H1 (cell line): Measurements from ENCODE around the gene GABARAPL2. TPM values are rescaled to one million over a fixed set of nuclear protein-coding genes. Genes with fewer than 3 reads are reported as not detected.

Experiments used
- BACH1 ChIP-seq: IDR thresholded peaks from 2 replicates; pipeline ENCODE4 v1.6.1; 2012; ENCODE audit warnings: low read length, improper control_type of control experiment
- HDAC2 ChIP-seq, 2 experiments: fragments of 300-600 bp in 1 of 2; sonication (generic) in 1 of 2; IDR thresholded peaks; 2 replicates each; pipeline ENCODE4 v1.6.1; 2011 to 2012; ENCODE audit warnings: low read depth in 2 of 2, low read length in 2 of 2, mild to moderate bottlenecking in 2 of 2, moderate library complexity in 2 of 2, borderline replicate concordance in 1 of 2, inconsistent platforms in 1 of 2
- PHF8 ChIP-seq: fragments of 200-600 bp; sonication (generic); conservative IDR thresholded peaks from 2 replicates; pipeline ENCODE4 v1.7.1; 2012; ENCODE audit warnings: low read depth, mild to moderate bottlenecking, inconsistent platforms, low read length, moderate library complexity
- RNF2 ChIP-seq: fragments of 200-900, 300-1000 bp; sonication (generic); IDR thresholded peaks from 2 replicates; pipeline ENCODE4 v1.7.1; 2016; ENCODE audit warnings: borderline replicate concordance, low read depth, mild to moderate bottlenecking, antibody characterized with exemption, low read length; ENCODE audit not compliant: poor library complexity, severe bottlenecking; ENCODE audit errors: missing control alignments
- polyA plus RNA-seq, 7 experiments: library from polyadenylated mRNA; depleted of rRNA in 3 of 7; stranded (reverse) in 5 of 7; unstranded in 2 of 7; fragments of >200 nt in 5 of 7; fragments of 200-250 nt in 2 of 7; gene quantifications; 1 replicate in 5 of 7; 2 replicates in 1 of 7; 4 replicates in 1 of 7; pipeline versions ENCODE4 v1.2.1 to v1.2.3, GENCODE V29; 2011 to 2013; ENCODE audit warnings: missing spikeins in 2 of 7, mixed read lengths in 2 of 7
- total RNA-seq: library from RNA; stranded (reverse); fragmentation: NEBNext Ultra II Directional; extraction: Animal tissue kit (Norgen Biotek cat#: 25700); gene quantifications from 2 replicates; pipeline ENCODE4 v1.2.1, GENCODE V29; 2021
- TF ChIP-seq, protein P1 (sequence below): fragments of 300-600 bp; sonication (generic); IDR thresholded peaks from 2 replicates; pipeline ENCODE4 v1.7.1; 2012; ENCODE audit warnings: low read length, moderate library complexity, mild to moderate bottlenecking, inconsistent platforms; ENCODE audit not compliant: insufficient replicate concordance
- TF ChIP-seq, protein P2 (sequence below), 3 experiments: IDR thresholded peaks; 1 replicate in 2 of 3; 2 replicates in 1 of 3; pipeline versions ENCODE4 v1.5.1 to v1.6.1; 2011; ENCODE audit warnings: low read length in 3 of 3, mild to moderate bottlenecking in 3 of 3, inconsistent platforms in 2 of 3, low read depth in 1 of 3, moderate library complexity in 1 of 3; ENCODE audit not compliant: insufficient read depth in 1 of 3; ENCODE audit errors: control extremely low read depth in 1 of 3

GABARAPL2 gene
- total and polyA plus RNA-seq, 2 of the 8 experiments (the other 6 are each of a cell fraction or from before 2014, with no cell fraction given) = 65.8 to 71.3 TPM

DNA sequence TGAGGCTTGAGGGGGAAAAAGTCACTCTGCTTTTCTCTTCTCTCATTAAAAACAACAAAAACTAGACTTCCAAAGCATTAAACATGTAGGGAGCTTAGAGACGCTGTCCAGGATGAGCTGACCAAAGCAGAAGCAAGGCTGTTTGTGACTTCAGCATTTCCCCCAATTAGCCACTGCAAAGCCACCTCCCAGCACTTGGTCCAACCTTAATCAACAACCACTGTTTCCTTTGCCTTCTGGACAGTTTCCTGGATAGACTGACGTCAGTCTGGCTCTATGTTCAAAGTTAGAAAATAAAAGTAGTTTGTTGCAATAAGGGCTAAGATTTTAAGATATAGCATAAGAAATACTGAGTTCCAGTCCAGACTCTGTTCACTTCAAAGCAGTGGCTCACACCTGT is 13.2 kb upstream of the GABARAPL2 start (continued):
- TF ChIP-seq, protein P1, sequence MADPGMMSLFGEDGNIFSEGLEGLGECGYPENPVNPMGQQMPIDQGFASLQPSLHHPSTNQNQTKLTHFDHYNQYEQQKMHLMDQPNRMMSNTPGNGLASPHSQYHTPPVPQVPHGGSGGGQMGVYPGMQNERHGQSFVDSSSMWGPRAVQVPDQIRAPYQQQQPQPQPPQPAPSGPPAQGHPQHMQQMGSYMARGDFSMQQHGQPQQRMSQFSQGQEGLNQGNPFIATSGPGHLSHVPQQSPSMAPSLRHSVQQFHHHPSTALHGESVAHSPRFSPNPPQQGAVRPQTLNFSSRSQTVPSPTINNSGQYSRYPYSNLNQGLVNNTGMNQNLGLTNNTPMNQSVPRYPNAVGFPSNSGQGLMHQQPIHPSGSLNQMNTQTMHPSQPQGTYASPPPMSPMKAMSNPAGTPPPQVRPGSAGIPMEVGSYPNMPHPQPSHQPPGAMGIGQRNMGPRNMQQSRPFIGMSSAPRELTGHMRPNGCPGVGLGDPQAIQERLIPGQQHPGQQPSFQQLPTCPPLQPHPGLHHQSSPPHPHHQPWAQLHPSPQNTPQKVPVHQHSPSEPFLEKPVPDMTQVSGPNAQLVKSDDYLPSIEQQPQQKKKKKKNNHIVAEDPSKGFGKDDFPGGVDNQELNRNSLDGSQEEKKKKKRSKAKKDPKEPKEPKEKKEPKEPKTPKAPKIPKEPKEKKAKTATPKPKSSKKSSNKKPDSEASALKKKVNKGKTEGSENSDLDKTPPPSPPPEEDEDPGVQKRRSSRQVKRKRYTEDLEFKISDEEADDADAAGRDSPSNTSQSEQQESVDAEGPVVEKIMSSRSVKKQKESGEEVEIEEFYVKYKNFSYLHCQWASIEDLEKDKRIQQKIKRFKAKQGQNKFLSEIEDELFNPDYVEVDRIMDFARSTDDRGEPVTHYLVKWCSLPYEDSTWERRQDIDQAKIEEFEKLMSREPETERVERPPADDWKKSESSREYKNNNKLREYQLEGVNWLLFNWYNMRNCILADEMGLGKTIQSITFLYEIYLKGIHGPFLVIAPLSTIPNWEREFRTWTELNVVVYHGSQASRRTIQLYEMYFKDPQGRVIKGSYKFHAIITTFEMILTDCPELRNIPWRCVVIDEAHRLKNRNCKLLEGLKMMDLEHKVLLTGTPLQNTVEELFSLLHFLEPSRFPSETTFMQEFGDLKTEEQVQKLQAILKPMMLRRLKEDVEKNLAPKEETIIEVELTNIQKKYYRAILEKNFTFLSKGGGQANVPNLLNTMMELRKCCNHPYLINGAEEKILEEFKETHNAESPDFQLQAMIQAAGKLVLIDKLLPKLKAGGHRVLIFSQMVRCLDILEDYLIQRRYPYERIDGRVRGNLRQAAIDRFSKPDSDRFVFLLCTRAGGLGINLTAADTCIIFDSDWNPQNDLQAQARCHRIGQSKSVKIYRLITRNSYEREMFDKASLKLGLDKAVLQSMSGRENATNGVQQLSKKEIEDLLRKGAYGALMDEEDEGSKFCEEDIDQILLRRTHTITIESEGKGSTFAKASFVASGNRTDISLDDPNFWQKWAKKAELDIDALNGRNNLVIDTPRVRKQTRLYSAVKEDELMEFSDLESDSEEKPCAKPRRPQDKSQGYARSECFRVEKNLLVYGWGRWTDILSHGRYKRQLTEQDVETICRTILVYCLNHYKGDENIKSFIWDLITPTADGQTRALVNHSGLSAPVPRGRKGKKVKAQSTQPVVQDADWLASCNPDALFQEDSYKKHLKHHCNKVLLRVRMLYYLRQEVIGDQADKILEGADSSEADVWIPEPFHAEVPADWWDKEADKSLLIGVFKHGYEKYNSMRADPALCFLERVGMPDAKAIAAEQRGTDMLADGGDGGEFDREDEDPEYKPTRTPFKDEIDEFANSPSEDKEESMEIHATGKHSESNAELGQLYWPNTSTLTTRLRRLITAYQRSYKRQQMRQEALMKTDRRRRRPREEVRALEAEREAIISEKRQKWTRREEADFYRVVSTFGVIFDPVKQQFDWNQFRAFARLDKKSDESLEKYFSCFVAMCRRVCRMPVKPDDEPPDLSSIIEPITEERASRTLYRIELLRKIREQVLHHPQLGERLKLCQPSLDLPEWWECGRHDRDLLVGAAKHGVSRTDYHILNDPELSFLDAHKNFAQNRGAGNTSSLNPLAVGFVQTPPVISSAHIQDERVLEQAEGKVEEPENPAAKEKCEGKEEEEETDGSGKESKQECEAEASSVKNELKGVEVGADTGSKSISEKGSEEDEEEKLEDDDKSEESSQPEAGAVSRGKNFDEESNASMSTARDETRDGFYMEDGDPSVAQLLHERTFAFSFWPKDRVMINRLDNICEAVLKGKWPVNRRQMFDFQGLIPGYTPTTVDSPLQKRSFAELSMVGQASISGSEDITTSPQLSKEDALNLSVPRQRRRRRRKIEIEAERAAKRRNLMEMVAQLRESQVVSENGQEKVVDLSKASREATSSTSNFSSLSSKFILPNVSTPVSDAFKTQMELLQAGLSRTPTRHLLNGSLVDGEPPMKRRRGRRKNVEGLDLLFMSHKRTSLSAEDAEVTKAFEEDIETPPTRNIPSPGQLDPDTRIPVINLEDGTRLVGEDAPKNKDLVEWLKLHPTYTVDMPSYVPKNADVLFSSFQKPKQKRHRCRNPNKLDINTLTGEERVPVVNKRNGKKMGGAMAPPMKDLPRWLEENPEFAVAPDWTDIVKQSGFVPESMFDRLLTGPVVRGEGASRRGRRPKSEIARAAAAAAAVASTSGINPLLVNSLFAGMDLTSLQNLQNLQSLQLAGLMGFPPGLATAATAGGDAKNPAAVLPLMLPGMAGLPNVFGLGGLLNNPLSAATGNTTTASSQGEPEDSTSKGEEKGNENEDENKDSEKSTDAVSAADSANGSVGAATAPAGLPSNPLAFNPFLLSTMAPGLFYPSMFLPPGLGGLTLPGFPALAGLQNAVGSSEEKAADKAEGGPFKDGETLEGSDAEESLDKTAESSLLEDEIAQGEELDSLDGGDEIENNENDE = no peak
- TF ChIP-seq BACH1 (no peak), PHF8 (no peak), HDAC2 (IDR thresholded peaks at IDR 0.05; ENCODE audit: borderline replicate concordance in 1 of 2, low read depth in 2 of 2, low read length in 2 of 2) (no peak), RNF2 (no peak)
- TF ChIP-seq, protein P2, sequence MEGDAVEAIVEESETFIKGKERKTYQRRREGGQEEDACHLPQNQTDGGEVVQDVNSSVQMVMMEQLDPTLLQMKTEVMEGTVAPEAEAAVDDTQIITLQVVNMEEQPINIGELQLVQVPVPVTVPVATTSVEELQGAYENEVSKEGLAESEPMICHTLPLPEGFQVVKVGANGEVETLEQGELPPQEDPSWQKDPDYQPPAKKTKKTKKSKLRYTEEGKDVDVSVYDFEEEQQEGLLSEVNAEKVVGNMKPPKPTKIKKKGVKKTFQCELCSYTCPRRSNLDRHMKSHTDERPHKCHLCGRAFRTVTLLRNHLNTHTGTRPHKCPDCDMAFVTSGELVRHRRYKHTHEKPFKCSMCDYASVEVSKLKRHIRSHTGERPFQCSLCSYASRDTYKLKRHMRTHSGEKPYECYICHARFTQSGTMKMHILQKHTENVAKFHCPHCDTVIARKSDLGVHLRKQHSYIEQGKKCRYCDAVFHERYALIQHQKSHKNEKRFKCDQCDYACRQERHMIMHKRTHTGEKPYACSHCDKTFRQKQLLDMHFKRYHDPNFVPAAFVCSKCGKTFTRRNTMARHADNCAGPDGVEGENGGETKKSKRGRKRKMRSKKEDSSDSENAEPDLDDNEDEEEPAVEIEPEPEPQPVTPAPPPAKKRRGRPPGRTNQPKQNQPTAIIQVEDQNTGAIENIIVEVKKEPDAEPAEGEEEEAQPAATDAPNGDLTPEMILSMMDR (IDR thresholded peaks at IDR 0.05; ENCODE audit: control extremely low read depth in 1 of 3, insufficient read depth in 1 of 3, low read depth in 1 of 3, low read length in 3 of 3) = no peak
